Lower lobe of right lung (tissue), 2 donors: ENCODE measurements around the gene RILPL1. TPM values are rescaled to one million over a fixed set of nuclear protein-coding genes. Genes with fewer than 3 reads are reported as not detected.
"Not testable (repeated sequence)": the region's sequence is repeated elsewhere in the genome, so short reads cannot be mapped to it uniquely, and the experiment has no call there.

Experiments used
- ATAC-seq, 2 donors: fragments of 200-7000 bp; cut with Tn5 transposase; one replicate each; pipeline ENCODE4 v1.9.1; 2020 to 2022; ENCODE audit warnings: mild to moderate bottlenecking in 2 of 2, moderate library complexity in 2 of 2
- DNase-seq: peaks from one replicate; pipeline ENCODE4 v3.0.0-alpha.2; 2020
- H3K27ac ChIP-seq: fragments of 200-600 bp; one replicate; pipeline ENCODE4 v1.8.0; 2022
- H3K27me3 ChIP-seq: fragments of 200-600 bp; one replicate; pipeline ENCODE4 v1.8.0; 2022; ENCODE audit warnings: low read depth
- H3K36me3 ChIP-seq: fragments of 200-600 bp; one replicate; pipeline ENCODE4 v1.8.0; 2022; ENCODE audit warnings: mild to moderate bottlenecking
- H3K4me1 ChIP-seq: fragments of 200-600 bp; one replicate; pipeline ENCODE4 v1.8.0; 2022
- H3K4me3 ChIP-seq: fragments of 200-600 bp; one replicate; pipeline ENCODE4 v1.8.0; 2022; ENCODE audit warnings: mild to moderate bottlenecking
- H3K9me3 ChIP-seq: fragments of 200-600 bp; one replicate; pipeline ENCODE4 v1.8.0; 2022
- CTCF ChIP-seq: fragments of 200-600 bp; IDR thresholded peaks from one replicate; pipeline ENCODE4 v1.8.0; 2022; ENCODE audit warnings: antibody characterized with exemption, mild to moderate bottlenecking
- intact Hi-C: fragments of 100-400 bp; cut with DNase I; formaldehyde crosslinking; loops from one replicate; pipeline ENCODE4 v1.11.0; 2022
- total RNA-seq: library from RNA; stranded (reverse); fragmentation: NEBNext Ultra II Directional; extraction: Animal tissue kit (Norgen Biotek cat#: 25700); gene quantifications from one replicate; pipeline ENCODE4 v1.2.1, GENCODE V29; 2021
- donor health status: DM: no; HTN: yes; CAD: no; lungs with severe emphysema.

Gene RILPL1
- total RNA-seq, 1 donor from 2014 or later: 14.4 TPM

GRCh38 chr12:123573870-123574269, 40.4 kb upstream of the RILPL1 start:
- ATAC-seq (no peak), DNase-seq (no peak)
- H3K36me3 ChIP-seq: no peaks in the 10 kb centered on the region
- no peak for TF ChIP-seq CTCF
- H3K9me3 ChIP-seq: no peaks in the 10 kb centered on the region
- H3K27me3 ChIP-seq: no peaks in the 10 kb centered on the region
- no peaks in the 10 kb centered on the region for H3K4me1 ChIP-seq
- H3K27ac ChIP-seq: no peak overlapping the region
- no peak overlapping the region for H3K4me3 ChIP-seq
- intact Hi-C loops: no loop called here

- Histone ChIP-seq H3K9me3 (no peaks in the 10 kb centered on the region), H3K27me3 (no peaks in the 10 kb centered on the region), H3K27ac (no peak overlapping the region), H3K4me3 (no peak overlapping the region), H3K4me1 (no peaks in the 10 kb centered on the region), H3K36me3 (no peaks in the 10 kb centered on the region)
- DNase-seq: no peak
- no peak for ATAC-seq
- TF ChIP-seq CTCF: no peak
- intact Hi-C loops: no loop called here
Measured at GRCh38 chr12:123572391-123572790, 38.9 kb upstream of the RILPL1 start.

- Histone ChIP-seq H3K4me3 (no peak overlapping the region), H3K4me1 (no peaks in the 10 kb centered on the region), H3K27ac (no peak overlapping the region), H3K9me3 (no peaks in the 10 kb centered on the region), H3K27me3 (no peaks in the 10 kb centered on the region), H3K36me3 (no peaks in the 10 kb centered on the region)
- DNase-seq (peak; percentile 55), ATAC-seq (peak; percentile 65)
- intact Hi-C loops: no loop called here
- no peak for TF ChIP-seq CTCF
Measured at GRCh38 chr12:123571343-123571813, 37.9 kb upstream of the RILPL1 start.

DNA sequence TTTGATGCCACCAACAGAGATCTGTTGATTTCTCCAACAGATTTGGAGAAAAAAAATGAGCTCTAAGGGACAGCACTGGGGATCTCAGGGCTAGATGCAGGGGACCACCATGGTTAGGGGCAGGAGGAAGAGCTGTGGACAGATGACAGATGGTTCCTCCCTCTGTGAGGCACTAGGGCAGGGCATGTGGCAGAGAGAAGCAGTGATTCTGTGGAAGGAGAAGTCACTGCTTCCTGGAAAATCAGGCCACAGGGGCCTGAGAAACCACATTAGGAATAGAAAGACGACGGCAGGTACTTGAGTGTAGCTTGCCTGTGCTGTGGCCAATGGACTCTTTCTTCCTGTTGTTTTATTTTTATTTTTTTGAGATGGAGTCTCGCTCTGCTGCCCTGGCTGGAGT, 25.9 kb upstream of the RILPL1 start:
- no peak for DNase-seq
- ATAC-seq: peak; percentile 37 to 61
- H3K27me3 ChIP-seq: no peaks in the 10 kb centered on the region
- H3K27ac ChIP-seq: no peak overlapping the region
- H3K4me3 ChIP-seq: no peak overlapping the region
- TF ChIP-seq CTCF: no peak
- intact Hi-C loops: no loop called here
- no peaks in the 10 kb centered on the region for H3K36me3 ChIP-seq
- H3K9me3 ChIP-seq: no peaks in the 10 kb centered on the region
- no peaks in the 10 kb centered on the region for H3K4me1 ChIP-seq

DNA sequence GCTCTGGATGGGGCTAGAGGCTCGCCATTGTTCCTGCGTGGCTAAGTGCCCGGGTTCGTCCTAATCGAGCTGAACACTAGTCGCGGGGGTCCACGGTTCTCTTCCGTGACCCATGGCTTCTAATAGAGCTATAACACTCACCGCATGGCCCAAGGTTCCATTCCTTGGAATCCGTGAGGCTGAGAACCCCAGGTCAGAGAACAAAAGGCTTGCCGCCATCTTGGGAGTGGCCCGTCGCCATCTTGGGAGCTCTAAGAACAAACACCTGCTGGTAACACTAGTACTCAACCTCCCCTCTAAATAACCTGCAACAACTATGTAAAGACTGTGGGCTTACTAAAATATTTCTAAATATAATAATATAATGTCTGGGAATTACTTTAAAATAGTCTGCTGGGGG, 25.0 kb upstream of the RILPL1 start:
- DNase-seq, H3K4me1 ChIP-seq, H3K9me3 ChIP-seq, H3K27me3 ChIP-seq, intact Hi-C loops, H3K27ac ChIP-seq, H3K4me3 ChIP-seq, ATAC-seq, H3K36me3 ChIP-seq: not testable (repeated sequence)

DNA sequence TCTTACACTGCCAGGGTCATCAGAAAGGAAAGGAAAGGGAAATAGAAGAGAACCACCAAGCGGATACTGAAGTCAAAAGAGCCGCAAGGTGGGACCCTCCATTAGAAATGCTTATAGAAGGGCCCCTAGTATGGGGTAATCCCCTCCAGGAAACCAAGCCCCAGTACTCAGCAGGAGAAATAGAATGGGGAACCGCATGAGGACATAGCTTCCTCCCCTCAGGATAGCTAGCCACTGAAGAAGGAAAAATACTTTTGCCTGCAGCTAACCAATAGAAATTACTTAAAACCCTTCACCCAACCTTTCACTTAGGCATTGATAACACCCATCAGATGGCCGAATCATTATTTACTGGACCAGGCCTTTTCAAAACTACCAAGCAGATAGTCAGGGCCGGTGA, 21.3 kb upstream of the RILPL1 start:
- H3K27me3 ChIP-seq, H3K9me3 ChIP-seq, H3K36me3 ChIP-seq, H3K4me3 ChIP-seq, DNase-seq, ATAC-seq, intact Hi-C loops, H3K4me1 ChIP-seq, H3K27ac ChIP-seq: not testable (repeated sequence)

- H3K4me3 ChIP-seq, intact Hi-C loops, ATAC-seq, H3K4me1 ChIP-seq, H3K9me3 ChIP-seq, DNase-seq, H3K36me3 ChIP-seq, H3K27ac ChIP-seq, H3K27me3 ChIP-seq: not testable (repeated sequence)
Measured at GRCh38 chr12:123554136-123554535, 20.6 kb upstream of the RILPL1 start.
